Testis (tissue), 2 donors: ENCODE measurements around the gene ARHGAP40.
"Not testable (repeated sequence)": the region's sequence is repeated elsewhere in the genome, so short reads cannot be mapped to it uniquely, and the experiment has no call there.

ENCODE experiments used
- POLR2A ChIP-seq: fragments of 450-650 bp; IDR thresholded peaks from one replicate; pipeline ENCODE4 v1.6.1; 2017; ENCODE audit warnings: antibody characterized with exemption, mild to moderate bottlenecking, moderate library complexity
- TF ChIP-seq, protein P1 (sequence below), 3 experiments: fragments of 450-650 bp in 2 of 3; fragments of 200-600 bp in 1 of 3; sonication (generic) in 1 of 3; IDR thresholded peaks; one replicate each; pipeline ENCODE4 v1.5.1; 2016 to 2019; ENCODE audit warnings: antibody characterized with exemption in 3 of 3, mild to moderate bottlenecking in 2 of 3, moderate library complexity in 1 of 3

- TF ChIP-seq, protein P1, sequence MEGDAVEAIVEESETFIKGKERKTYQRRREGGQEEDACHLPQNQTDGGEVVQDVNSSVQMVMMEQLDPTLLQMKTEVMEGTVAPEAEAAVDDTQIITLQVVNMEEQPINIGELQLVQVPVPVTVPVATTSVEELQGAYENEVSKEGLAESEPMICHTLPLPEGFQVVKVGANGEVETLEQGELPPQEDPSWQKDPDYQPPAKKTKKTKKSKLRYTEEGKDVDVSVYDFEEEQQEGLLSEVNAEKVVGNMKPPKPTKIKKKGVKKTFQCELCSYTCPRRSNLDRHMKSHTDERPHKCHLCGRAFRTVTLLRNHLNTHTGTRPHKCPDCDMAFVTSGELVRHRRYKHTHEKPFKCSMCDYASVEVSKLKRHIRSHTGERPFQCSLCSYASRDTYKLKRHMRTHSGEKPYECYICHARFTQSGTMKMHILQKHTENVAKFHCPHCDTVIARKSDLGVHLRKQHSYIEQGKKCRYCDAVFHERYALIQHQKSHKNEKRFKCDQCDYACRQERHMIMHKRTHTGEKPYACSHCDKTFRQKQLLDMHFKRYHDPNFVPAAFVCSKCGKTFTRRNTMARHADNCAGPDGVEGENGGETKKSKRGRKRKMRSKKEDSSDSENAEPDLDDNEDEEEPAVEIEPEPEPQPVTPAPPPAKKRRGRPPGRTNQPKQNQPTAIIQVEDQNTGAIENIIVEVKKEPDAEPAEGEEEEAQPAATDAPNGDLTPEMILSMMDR (IDR thresholded peaks at IDR 0.05) = not testable (repeated sequence)
- TF ChIP-seq POLR2A = not testable (repeated sequence)
These were observed 5.7 kb upstream of the ARHGAP40 start for GRCh38 chr20:38595886-38596285.
